Heart left ventricle (tissue), 13 donors: ENCODE data around the gene TXNDC15.

Source experiments
- CTCF ChIP-seq, 12 donors: fragments of 200-600 bp; sonication (generic) in 4 of 12; IDR thresholded peaks; one replicate each; pipeline versions ENCODE4 v1.5.0 to v1.8.0; 2018 to 2022; ENCODE audit warnings: antibody characterized with exemption in 12 of 12, mild to moderate bottlenecking in 5 of 12
- POLR2A ChIP-seq, 2 donors: fragments of 450-650 bp; IDR thresholded peaks; one replicate each; pipeline ENCODE4 v1.6.1; 2017; ENCODE audit warnings: antibody characterized with exemption in 2 of 2, mild to moderate bottlenecking in 2 of 2, moderate library complexity in 2 of 2
- donor health status: ischemic (EF 13 %, LVEDD 7.1; RV severe dilation, severe dysfunction).
- donor health status: DM: no; HTN: yes; CAD: no.
- donor health status: DM: no; HTN: no; CAD: no.
- donor health status: ischemic (EF 25% LVEDD 6.9; RV normal size, moderate dysfunction).
- donor health status: ischemic (EF 25% LVEDD 5.7; RV mildly dilated, moderate dysfunction).
- donor health status: ischemic (EF 35%, LVEDD 5.7; RV mildly dilated, moderate dysfunction).
- donor health status: nonischemic (EF 11% LVEDD 7.7; RV severe dilation, severe dysfunction).
- donor health status: DM: yes; HTN: yes; CAD: no.
- donor health status: PGD.
- donor health status: ischemic (EF 29% LVEDD 5.4; RV normal size, mild dysfunction).
- donor health status: nonischemic (EF 23%, LVEDD 6.1; RV moderate dilation, normal function).

- TF ChIP-seq CTCF (IDR thresholded peaks at IDR 0.05) (no peak), POLR2A (IDR thresholded peaks at IDR 0.05) (no peak)
Measured at GRCh38 chr5:134873494-134873893, 677 bp upstream of the TXNDC15 start.
